ENCODE measurements around the gene CAMK2A. TPM values are rescaled to one million over a fixed set of nuclear protein-coding genes. Genes with fewer than 3 reads are reported as not detected.

Gene CAMK2A
- total RNA-seq, 1 experiment from 2014 or later, result 0.33 TPM

DNA sequence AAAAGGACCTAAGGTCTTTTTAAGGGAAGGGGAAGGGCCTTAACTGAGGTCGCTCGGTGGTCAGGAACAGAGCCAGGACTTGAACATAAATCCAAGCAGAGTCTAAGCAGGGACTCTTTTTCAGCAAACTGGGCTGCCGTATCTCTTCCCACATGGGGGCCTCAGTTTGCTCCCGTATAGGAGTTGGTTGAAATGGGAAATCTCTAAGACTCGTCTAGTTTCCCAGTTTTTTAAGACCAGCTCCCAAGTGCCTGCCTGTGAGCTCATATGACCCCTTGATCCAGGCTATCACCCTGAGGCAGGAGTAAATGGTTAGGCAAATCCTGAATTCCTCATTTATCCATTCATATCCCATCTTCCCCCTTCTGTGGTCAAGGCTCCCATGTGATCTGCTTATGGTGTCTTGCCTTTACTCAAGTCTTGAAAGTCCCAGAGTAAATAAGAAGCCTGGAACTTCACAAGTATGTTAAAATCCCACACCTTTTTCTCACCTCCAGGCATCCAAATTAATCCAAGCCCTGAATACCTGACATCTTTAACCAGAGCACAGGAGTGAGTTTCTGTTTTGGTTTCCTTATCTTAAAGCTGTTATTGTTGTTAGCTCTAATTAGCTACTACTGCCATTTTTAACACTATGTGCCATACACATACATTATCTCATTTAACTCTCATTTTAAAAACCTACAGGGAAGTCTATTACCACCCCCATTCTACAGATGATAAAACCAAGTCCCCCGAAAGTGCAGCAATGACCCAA lies 10.2 kb upstream of the CAMK2A start:
- H3K79me1 ChIP-seq (ENCODE audit: insufficient read depth, low read depth, low read length, poor library complexity, severe bottlenecking), result no peaks in the 10 kb centered on the region
- H2BK120ac ChIP-seq (ENCODE audit: low read depth, low read length, poor library complexity, severe bottlenecking), result no peak overlapping the region
- no peak overlapping the region for H3K27ac ChIP-seq (ENCODE audit: insufficient read length, low read depth, low read length)
- no peaks in the 10 kb centered on the region for H3K9me3 Mint-ChIP-seq
- no peak overlapping the region for H3K27ac Mint-ChIP-seq
- H3K23me2 ChIP-seq (ENCODE audit: insufficient read length, low read depth, low read length, poor library complexity, severe bottlenecking), result peaks cover 12% of the 10 kb centered on the region
- H2BK20ac ChIP-seq (ENCODE audit: low read depth, low read length, poor library complexity, severe bottlenecking), result no peak overlapping the region
- H4K91ac ChIP-seq (ENCODE audit: insufficient read length, low read depth, low read length), result no peak overlapping the region
- no peaks in the 10 kb centered on the region for H4K20me1 ChIP-seq (ENCODE audit: control insufficient read depth, insufficient read depth, insufficient read length)
- no peak overlapping the region for H3K4ac ChIP-seq (ENCODE audit: low read depth, low read length)
- no CpG with 5 or more reads among the region's 6 CpGs for WGBS (ENCODE audit: extremely low coverage, insufficient read length, low lambda C conversion rate)
- H3K23ac ChIP-seq (ENCODE audit: insufficient read length, low read depth, low read length), result no peak overlapping the region
- peaks cover 21% of the 10 kb centered on the region for H3K27me3 Mint-ChIP-seq (ENCODE audit: low read depth)
- no peak overlapping the region for H3K9ac ChIP-seq (ENCODE audit: extremely low read depth, insufficient read length, low read length)
- H3K4me2 ChIP-seq (ENCODE audit: insufficient read depth, insufficient read length, low read length), result no peak overlapping the region
- no peak overlapping the region for H3T11ph ChIP-seq (ENCODE audit: low read length)
- no peaks in the 10 kb centered on the region for H3K79me2 ChIP-seq (ENCODE audit: insufficient read depth, low read length)
- peaks cover 37 to 44% of the 10 kb centered on the region in 2 experiments for H3K4me1 Mint-ChIP-seq
- no peak overlapping the region for H3K56ac ChIP-seq (ENCODE audit: insufficient read length, low read depth, low read length)
- H4K5ac ChIP-seq (ENCODE audit: insufficient read length, low read depth, low read length), result no peak overlapping the region
- TF ChIP-seq CTCF (conservative IDR thresholded peaks at IDR 0.05), result no peak
- no peak overlapping the region for H3K14ac ChIP-seq (ENCODE audit: insufficient read depth, low read length)
- no peak for DNase-seq
- H3K4me1 ChIP-seq (ENCODE audit: insufficient read depth, low read length), result peaks cover 5% of the 10 kb centered on the region; the same call in 1 of the 2 replicates
- no peak overlapping the region for H3K18ac ChIP-seq (ENCODE audit: insufficient read length, low read depth, low read length)
- no peak overlapping the region for H2AK5ac ChIP-seq (ENCODE audit: insufficient read length, low read length)
- no peak overlapping the region for H2BK5ac ChIP-seq (ENCODE audit: insufficient read length, low read length)
- no peak overlapping the region for H4K8ac ChIP-seq (replicated peaks; ENCODE audit: insufficient read length, low read depth, low read length)
- no peaks in the 10 kb centered on the region for H3K36me3 Mint-ChIP-seq (ENCODE audit: insufficient read depth in 1 of 3, low read depth in 3 of 3)
- H2AFZ ChIP-seq (ENCODE audit: low read length), result no peak overlapping the region
- H2BK15ac ChIP-seq (ENCODE audit: low read depth, low read length), result no peak overlapping the region
- H3K9me3 ChIP-seq (ENCODE audit: control insufficient read depth, low read depth, low read length), result no peaks in the 10 kb centered on the region
- no peak overlapping the region for H3K4me3 Mint-ChIP-seq
- H3K27me3 ChIP-seq (ENCODE audit: insufficient read depth, low read length), result no peaks in the 10 kb centered on the region; the same call in 1 of the 2 replicates
- no peak overlapping the region for H2BK12ac ChIP-seq (ENCODE audit: insufficient read length, low read depth, low read length)

Measured in H9 (cell line).